Measurements from ENCODE around the gene GAREM1.

DNA sequence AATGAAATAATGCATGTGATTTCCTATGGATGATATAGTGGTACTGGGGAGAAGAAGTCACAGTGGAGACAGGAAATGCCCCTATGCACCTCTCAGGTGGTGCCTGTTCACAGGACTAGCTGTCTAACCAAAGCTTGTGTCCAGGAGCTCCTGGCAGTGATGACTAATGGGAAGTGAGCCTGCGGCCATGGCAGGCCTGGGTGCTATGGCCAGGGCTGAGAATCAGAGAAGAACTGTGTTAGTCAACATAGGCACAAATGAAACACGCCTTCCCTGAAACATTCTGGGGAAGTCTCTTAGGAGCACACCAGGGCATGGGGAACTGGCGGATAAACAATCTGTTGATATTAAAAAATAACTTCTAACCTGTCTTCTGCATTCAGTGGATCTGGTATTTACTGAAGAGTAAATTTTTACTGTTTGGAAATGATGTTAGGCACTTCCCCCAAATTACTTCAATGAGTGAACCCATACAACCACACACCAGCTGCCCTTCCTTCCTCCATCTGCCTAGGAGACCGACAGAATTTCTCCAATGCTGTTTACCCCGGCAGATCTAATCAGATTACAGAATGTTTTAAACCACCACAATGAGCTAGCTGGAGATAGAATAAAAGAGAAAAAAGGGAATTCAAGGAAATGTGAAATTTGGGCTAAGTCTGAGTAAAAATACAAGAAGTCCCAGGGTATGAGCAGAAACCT is 213.4 kb downstream of the GAREM1 start:
- no peak for TF ChIP-seq CTCF (IDR thresholded peaks at IDR 0.05)
- TF ChIP-seq POLR2A (IDR thresholded peaks at IDR 0.05) = no peak
- TF ChIP-seq POLR2AphosphoS5 (IDR thresholded peaks at IDR 0.05) = no peak
